H1 (cell line): ENCODE data around the gene BNIP5. TPM values are rescaled to one million over a fixed set of nuclear protein-coding genes. Genes with fewer than 3 reads are reported as not detected.

ENCODE experiments used
- CTCF ChIA-PET: fragments of 300-600 bp; sonication (Branson Sonifier 250); formaldehyde crosslinking; loops from one replicate; lab custom pipeline; 2021; ENCODE audit not compliant: partially characterized antibody; lab: Charles Lee
- POLR2A ChIA-PET: fragments of 300-600 bp; sonication (Branson Sonifier 250); formaldehyde crosslinking; loops from one replicate; lab custom pipeline; 2021; ENCODE audit warnings: inconsistent platforms; ENCODE audit not compliant: partially characterized antibody; lab: Charles Lee
- DNase-seq, 2 experiments: peaks; one replicate each; pipeline versions ENCODE4 v3.0.0 to v3.0.0-alpha.2; 2010 to 2022; ENCODE audit warnings: low spot score in 2 of 2, low read depth in 1 of 2, mixed read lengths in 1 of 2
- FAIRE-seq: peaks from 2 replicates; lab custom pipeline; 2011; peaks lifted over from hg19 to GRCh38; lab: Jason Lieb, UNC
- H2AFZ ChIP-seq: 2 replicates; pipeline ENCODE4 v1.8.1; 2012; ENCODE audit warnings: low read length, inconsistent platforms
- H2AK5ac ChIP-seq: 2 replicates; pipeline ENCODE4 v1.6.1; 2013; ENCODE audit warnings: low read depth, low read length
- H2BK120ac ChIP-seq: replicated peaks from 2 replicates; pipeline ENCODE3; 2013; ENCODE audit warnings: low read depth, low read length, inconsistent platforms
- H2BK12ac ChIP-seq: 2 replicates; pipeline ENCODE4 v1.6.1; 2013; ENCODE audit warnings: low read depth, low read length
- H2BK15ac ChIP-seq: 2 replicates; pipeline ENCODE4 v1.6.1; 2013; ENCODE audit warnings: low read length
- H2BK20ac ChIP-seq: 2 replicates; pipeline ENCODE4 v1.6.1; 2013; ENCODE audit warnings: low read length
- H2BK5ac ChIP-seq: 2 replicates; pipeline ENCODE4 v1.6.1; 2013; ENCODE audit warnings: low read depth, low read length
- H3K14ac ChIP-seq: 2 replicates; pipeline ENCODE4 v1.6.1; 2013; ENCODE audit warnings: inconsistent platforms; ENCODE audit not compliant: insufficient read length
- H3K18ac ChIP-seq: 2 replicates; pipeline ENCODE4 v1.6.1; 2013; ENCODE audit warnings: low read length; ENCODE audit errors: extremely low read depth
- H3K23ac ChIP-seq: 2 replicates; pipeline ENCODE4 v1.6.1; 2013; ENCODE audit warnings: inconsistent platforms; ENCODE audit not compliant: insufficient read length
- H3K23me2 ChIP-seq: 2 replicates; pipeline ENCODE4 v1.6.1; 2013; ENCODE audit warnings: low read depth, low read length
- H3K27ac ChIP-seq: 2 replicates; pipeline ENCODE4 v1.6.1; 2011; ENCODE audit warnings: low read depth, low read length, inconsistent platforms
- H3K27me3 ChIP-seq, 4 experiments: replicated peaks in 1 of 4; 1 replicate in 1 of 4; 2 replicates in 3 of 4; pipeline versions ENCODE4 v1.6.1 to v1.8.1; 2011 to 2013; ENCODE audit warnings: low read length in 3 of 4, mild to moderate bottlenecking in 3 of 4, inconsistent platforms in 2 of 4, mixed read lengths in 2 of 4, moderate library complexity in 1 of 4; ENCODE audit not compliant: control insufficient read depth in 3 of 4, insufficient read depth in 3 of 4; ENCODE audit errors: extremely low read depth in 1 of 4
- H3K36me3 ChIP-seq, 4 experiments: 2 replicates each; pipeline versions ENCODE4 v1.6.1 to v1.8.1; 2011 to 2013; ENCODE audit warnings: mild to moderate bottlenecking in 4 of 4, low read length in 3 of 4, moderate library complexity in 2 of 4, control low read depth in 1 of 4, inconsistent platforms in 1 of 4; ENCODE audit not compliant: insufficient read depth in 4 of 4, control insufficient read depth in 2 of 4
- H3K4ac ChIP-seq: replicated peaks from 2 replicates; pipeline ENCODE3; 2013; ENCODE audit warnings: low read length, low read depth, mixed read lengths, inconsistent platforms; ENCODE audit not compliant: insufficient read length
- H3K4me1 ChIP-seq, 4 experiments: replicated peaks in 1 of 4; 1 replicate in 1 of 4; 2 replicates in 3 of 4; pipeline versions ENCODE4 v1.6.1 to v1.8.1; 2011 to 2013; ENCODE audit warnings: low read length in 3 of 4, inconsistent platforms in 2 of 4, mixed read lengths in 1 of 4; ENCODE audit not compliant: insufficient read depth in 4 of 4, control insufficient read depth in 3 of 4
- H3K4me2 ChIP-seq, 2 experiments: 2 replicates each; pipeline versions ENCODE4 v1.6.1 to v1.8.1; 2011 to 2013; ENCODE audit warnings: low read depth in 2 of 2, low read length in 2 of 2, control low read depth in 1 of 2, inconsistent platforms in 1 of 2, mild to moderate bottlenecking in 1 of 2; ENCODE audit not compliant: insufficient read depth in 1 of 2
- H3K4me3 ChIP-seq, 4 experiments: fragments of 200-600, 300-600 bp in 1 of 4; sonication (generic), shearing (Covaris generic), sonication (Bioruptor Twin) in 1 of 4; 2 replicates each; pipeline versions ENCODE4 v1.5.1 to v1.8.1; 2011 to 2016; ENCODE audit warnings: low read length in 4 of 4, low read depth in 3 of 4, control low read depth in 2 of 4, inconsistent platforms in 2 of 4, mild to moderate bottlenecking in 2 of 4, mixed read lengths in 1 of 4, moderate library complexity in 1 of 4; ENCODE audit not compliant: insufficient read depth in 2 of 4; ENCODE audit errors: extremely low read depth in 1 of 4
- H3K56ac ChIP-seq: replicated peaks from 2 replicates; pipeline ENCODE3; 2013; ENCODE audit warnings: low read depth, mild to moderate bottlenecking, mixed read lengths, low read length, inconsistent platforms; ENCODE audit not compliant: insufficient read length
- H3K79me1 ChIP-seq: 2 replicates; pipeline ENCODE4 v1.6.1; 2013; ENCODE audit warnings: low read depth, low read length, control low read depth
- H3K79me2 ChIP-seq, 2 experiments: 2 replicates each; pipeline versions ENCODE4 v1.6.1 to v1.8.1; 2012 to 2013; ENCODE audit warnings: low read length in 2 of 2, mild to moderate bottlenecking in 2 of 2, inconsistent platforms in 1 of 2; ENCODE audit not compliant: insufficient read depth in 2 of 2, control insufficient read depth in 1 of 2
- H3K9ac ChIP-seq, 4 experiments: replicated peaks in 1 of 4; 1 replicate in 1 of 4; 2 replicates in 3 of 4; pipeline versions ENCODE4 v1.6.1 to v1.8.1; 2011 to 2013; ENCODE audit warnings: low read depth in 3 of 4, low read length in 3 of 4, control low read depth in 2 of 4, mild to moderate bottlenecking in 2 of 4, moderate library complexity in 2 of 4, inconsistent platforms in 1 of 4; ENCODE audit errors: extremely low read depth in 1 of 4
- H3K9me3 ChIP-seq, 2 experiments: 2 replicates each; pipeline versions ENCODE4 v1.6.1 to v1.8.1; 2012 to 2013; ENCODE audit warnings: mild to moderate bottlenecking in 2 of 2, moderate library complexity in 2 of 2, control low read depth in 1 of 2, inconsistent platforms in 1 of 2, low read depth in 1 of 2, low read length in 1 of 2, mixed read lengths in 1 of 2; ENCODE audit not compliant: insufficient read depth in 2 of 2
- H4K20me1 ChIP-seq, 2 experiments: replicated peaks in 1 of 2; 2 replicates each; pipeline versions ENCODE3 to v1.8.1; 2011 to 2013; ENCODE audit warnings: inconsistent platforms in 2 of 2, low read length in 2 of 2, mild to moderate bottlenecking in 1 of 2; ENCODE audit not compliant: insufficient read depth in 2 of 2, control insufficient read depth in 1 of 2
- H4K5ac ChIP-seq: 2 replicates; pipeline ENCODE4 v1.6.1; 2013; ENCODE audit warnings: low read length, low read depth, mixed read lengths, inconsistent platforms; ENCODE audit not compliant: insufficient read length
- H4K8ac ChIP-seq: 2 replicates; pipeline ENCODE4 v1.8.0; 2013; ENCODE audit warnings: mild to moderate bottlenecking, moderate library complexity, low read length, inconsistent platforms; ENCODE audit not compliant: insufficient read depth; ENCODE audit errors: extremely low read depth
- H4K91ac ChIP-seq: replicated peaks from 2 replicates; pipeline ENCODE3; 2013; ENCODE audit warnings: low read length, mixed read lengths, inconsistent platforms; ENCODE audit not compliant: insufficient read length
- JUN ChIP-seq: IDR thresholded peaks from 2 replicates; pipeline ENCODE4 v1.6.1; 2011; ENCODE audit warnings: low read depth, mild to moderate bottlenecking, improper control_type of control experiment, low read length
- POLR2AphosphoS5 ChIP-seq: IDR thresholded peaks from 2 replicates; pipeline ENCODE4 v1.6.1; 2011; ENCODE audit warnings: low read depth, low read length
- SIX5 ChIP-seq: IDR thresholded peaks from 2 replicates; pipeline ENCODE4 v1.6.1; 2011; ENCODE audit warnings: mild to moderate bottlenecking, low read depth, low read length
- SP2 ChIP-seq: IDR thresholded peaks from 2 replicates; pipeline ENCODE4 v1.6.1; 2012; ENCODE audit warnings: mild to moderate bottlenecking, low read length, inconsistent platforms
- WGBS, 2 experiments: shearing (Covaris generic) in 1 of 2; methylation state at CpG; one replicate each; pipeline versions ENCODE4 v1.1.6 to v1.1.7; 2013 to 2015; ENCODE audit warnings: low lambda C conversion rate in 2 of 2, mixed read lengths in 2 of 2, inconsistent platforms in 1 of 2, low coverage in 1 of 2, missing lambda C conversion rate in 1 of 2; ENCODE audit not compliant: insufficient replicate concordance in 2 of 2, insufficient coverage in 1 of 2, insufficient read length in 1 of 2; ENCODE audit errors: extremely low coverage in 1 of 2, missing lambda C conversion rate in 1 of 2; 5-methylcytosine and 5-hydroxymethylcytosine counted together
- polyA plus RNA-seq, 7 experiments: library from polyadenylated mRNA; depleted of rRNA in 3 of 7; stranded (reverse) in 5 of 7; unstranded in 2 of 7; fragments of >200 nt in 5 of 7; fragments of 200-250 nt in 2 of 7; gene quantifications; 1 replicate in 5 of 7; 2 replicates in 1 of 7; 4 replicates in 1 of 7; pipeline versions ENCODE4 v1.2.1 to v1.2.3, GENCODE V29; 2011 to 2013; ENCODE audit warnings: missing spikeins in 2 of 7, mixed read lengths in 2 of 7
- total RNA-seq: library from RNA; stranded (reverse); fragmentation: NEBNext Ultra II Directional; extraction: Animal tissue kit (Norgen Biotek cat#: 25700); gene quantifications from 2 replicates; pipeline ENCODE4 v1.2.1, GENCODE V29; 2021

BNIP5 gene
- total and polyA plus RNA-seq, 2 of the 8 experiments (the other 6 are each of a cell fraction or from before 2014, with no cell fraction given) = not detected

GRCh38 chr6:36319821-36320220, 16.9 kb downstream of the BNIP5 start:
- no peak overlapping the region for H3K56ac ChIP-seq
- no peak overlapping the region for H3K4me2 ChIP-seq
- 90% methylated on average over 2 of the region's 2 CpGs; no CpG with 5 or more reads in 1 of the 2 experiments for WGBS, 2 experiments
- ChIA-PET POLR2A (no interaction called here), CTCF (interaction anchor here (0.9 to 14.2 kb wide), 8 partner anchors 9 to 180 kb away, joined by 3 to 137 read pairs (median 6); no protein-coding TSS in a partner anchor)
- no peak for DNase-seq
- H3K18ac ChIP-seq = no peak overlapping the region
- H4K8ac ChIP-seq = no peak overlapping the region
- no peaks in the 10 kb centered on the region; a peak in 1 of 7 replicates for H3K27me3 ChIP-seq
- H3K9ac ChIP-seq = no peak overlapping the region
- no peak overlapping the region for H2BK20ac ChIP-seq
- H3K23me2 ChIP-seq = no peaks in the 10 kb centered on the region
- H3K79me1 ChIP-seq = no peaks in the 10 kb centered on the region
- no peak overlapping the region for H2BK15ac ChIP-seq
- H3K4me1 ChIP-seq = peaks cover 0 to 7% (median 0%) of the 10 kb centered on the region in 4 experiments; a peak in 2 of 7 replicates
- no peak overlapping the region for H2BK12ac ChIP-seq
- no peaks in the 10 kb centered on the region for H3K36me3 ChIP-seq
- H4K5ac ChIP-seq = no peak overlapping the region
- no peak overlapping the region for H3K27ac ChIP-seq
- H2BK5ac ChIP-seq = no peak overlapping the region
- H4K20me1 ChIP-seq = no peaks in the 10 kb centered on the region
- H3K23ac ChIP-seq = no peak overlapping the region
- H3K79me2 ChIP-seq = no peaks in the 10 kb centered on the region
- H3K4ac ChIP-seq = no peak overlapping the region
- no peak overlapping the region for H4K91ac ChIP-seq
- H3K4me3 ChIP-seq = no peak overlapping the region
- no peaks in the 10 kb centered on the region for H3K9me3 ChIP-seq
- no peak for FAIRE-seq
- no peak overlapping the region for H2BK120ac ChIP-seq
- no peak overlapping the region for H2AK5ac ChIP-seq
- no peak overlapping the region for H3K14ac ChIP-seq
- no peak overlapping the region for H2AFZ ChIP-seq
- no peak for TF ChIP-seq SP2
- TF ChIP-seq SIX5 = no peak
- TF ChIP-seq POLR2AphosphoS5 = no peak
- no peak for TF ChIP-seq JUN
